Neural cell (in vitro differentiated cells): Measurements from ENCODE around the gene RIN2. TPM values are rescaled to one million over a fixed set of nuclear protein-coding genes. Genes with fewer than 3 reads are reported as not detected.

ENCODE experiments used
- H2AFZ ChIP-seq: fragments of 200-600, 300-800 bp; sonication (generic), shearing (Covaris generic); 2 replicates; pipeline ENCODE4 v1.6.0; 2014; ENCODE audit warnings: low read depth, mild to moderate bottlenecking, antibody characterized with exemption, low read length, moderate library complexity
- H3F3A ChIP-seq: fragments of 200-600 bp; shearing (Covaris generic); 2 replicates; pipeline ENCODE4 v1.6.1; 2016; ENCODE audit warnings: mild to moderate bottlenecking, moderate library complexity, mixed read lengths, antibody characterized with exemption, low read length; ENCODE audit not compliant: insufficient read depth, poor library complexity, severe bottlenecking
- H3K27ac ChIP-seq: fragments of 200-600, 300-800 bp; sonication (generic), shearing (Covaris generic); 2 replicates; pipeline ENCODE4 v1.5.1; 2014; ENCODE audit warnings: mild to moderate bottlenecking, low read length, moderate library complexity
- H3K27me3 ChIP-seq: fragments of 300-800, 200-600 bp; sonication (generic), shearing (Covaris generic); 2 replicates; pipeline ENCODE4 v1.6.0; 2014; ENCODE audit warnings: mild to moderate bottlenecking, low read depth, low read length, moderate library complexity; ENCODE audit not compliant: insufficient read depth
- H3K36me3 ChIP-seq: fragments of 300-800, 200-600 bp; sonication (generic), shearing (Covaris generic); 2 replicates; pipeline ENCODE4 v1.5.1; 2014; ENCODE audit warnings: mild to moderate bottlenecking, antibody characterized with exemption, low read length, moderate library complexity; ENCODE audit not compliant: insufficient read depth
- H3K4me2 ChIP-seq: fragments of 300-800, 200-600 bp; sonication (generic), shearing (Covaris generic); 2 replicates; pipeline ENCODE4 v1.6.0; 2014; ENCODE audit warnings: mild to moderate bottlenecking, low read length
- H3K4me3 ChIP-seq: fragments of 300-800, 200-600 bp; sonication (generic), shearing (Covaris generic); 2 replicates; pipeline ENCODE4 v1.5.1; 2014; ENCODE audit warnings: mild to moderate bottlenecking, low read length, moderate library complexity
- H3K79me2 ChIP-seq: fragments of 200-600 bp; shearing (Covaris generic); replicated peaks from 2 replicates; pipeline ENCODE4 v1.6.0; 2014; ENCODE audit warnings: mild to moderate bottlenecking, low read length, moderate library complexity; ENCODE audit not compliant: insufficient read depth
- H3K9ac ChIP-seq: fragments of 300-800, 200-600 bp; sonication (generic), shearing (Covaris generic); 2 replicates; pipeline ENCODE4 v1.6.1; 2016; ENCODE audit warnings: mild to moderate bottlenecking, low read length, mixed read lengths
- H3K9me2 ChIP-seq: fragments of 200-600 bp; shearing (Covaris generic); 2 replicates; pipeline ENCODE4 v1.6.1; 2016; ENCODE audit warnings: mild to moderate bottlenecking, low read length, mixed read lengths; ENCODE audit not compliant: insufficient read depth
- H3K9me3 ChIP-seq: fragments of 200-600, 300-800 bp; sonication (generic), shearing (Covaris generic); 2 replicates; pipeline ENCODE4 v1.6.1; 2016; ENCODE audit warnings: mild to moderate bottlenecking, mixed run types, low read length, moderate library complexity, mixed read lengths
- H4K20me1 ChIP-seq: fragments of 200-600 bp; shearing (Covaris generic); 2 replicates; pipeline ENCODE4 v1.6.1; 2016; ENCODE audit warnings: mild to moderate bottlenecking, mixed run types; ENCODE audit not compliant: insufficient read depth
- EP300 ChIP-seq: fragments of 450-650 bp; conservative IDR thresholded peaks from 2 replicates; pipeline ENCODE4 v1.6.1; 2014; ENCODE audit warnings: antibody characterized with exemption, mild to moderate bottlenecking, moderate library complexity; ENCODE audit not compliant: poor library complexity, severe bottlenecking
- EZH2 ChIP-seq: fragments of 200-600, 300-800 bp; shearing (Covaris generic), sonication (generic); IDR thresholded peaks from 2 replicates; pipeline ENCODE4 v1.6.1; 2014; ENCODE audit warnings: antibody characterized with exemption, low read length, borderline replicate concordance, mild to moderate bottlenecking; ENCODE audit not compliant: insufficient read depth, poor library complexity, severe bottlenecking
- MXI1 ChIP-seq: fragments of 450-650 bp; conservative IDR thresholded peaks from 2 replicates; pipeline ENCODE4 v1.6.1; 2014; ENCODE audit warnings: antibody characterized with exemption, mild to moderate bottlenecking; ENCODE audit not compliant: poor library complexity, severe bottlenecking
- POLR2AphosphoS5 ChIP-seq: IDR thresholded peaks from 2 replicates; pipeline ENCODE4 v1.6.1; 2012
- RAD21 ChIP-seq: fragments of 450-650 bp; conservative IDR thresholded peaks from 2 replicates; pipeline ENCODE4 v1.6.1; 2014; ENCODE audit warnings: antibody characterized with exemption, mild to moderate bottlenecking, moderate library complexity
- SMC3 ChIP-seq: fragments of 450-650 bp; conservative IDR thresholded peaks from 2 replicates; pipeline ENCODE4 v1.6.1; 2014; ENCODE audit warnings: antibody characterized with exemption, mild to moderate bottlenecking, moderate library complexity; ENCODE audit not compliant: poor library complexity
- TAF1 ChIP-seq: IDR thresholded peaks from 2 replicates; pipeline ENCODE4 v1.6.1; 2012; ENCODE audit warnings: low read depth
- polyA plus RNA-seq: library from polyadenylated mRNA; depleted of rRNA; stranded (reverse); fragments of >200 nt; gene quantifications from 2 replicates; pipeline ENCODE4 v1.2.3, GENCODE V29; 2014
- TF ChIP-seq, protein P1 (sequence below): fragments of 450-650 bp; IDR thresholded peaks from 2 replicates; pipeline ENCODE4 v1.5.1; 2014; ENCODE audit warnings: antibody characterized with exemption, mild to moderate bottlenecking, moderate library complexity; ENCODE audit not compliant: poor library complexity, severe bottlenecking
- TF ChIP-seq, protein P2 (sequence below): IDR thresholded peaks from 2 replicates; pipeline ENCODE4 v1.6.1; 2012; ENCODE audit warnings: borderline replicate concordance

Gene RIN2
- polyA plus RNA-seq, 1 donor from 2014 or later, result 4.7 TPM

- no peaks in the 10 kb centered on the region for H3K79me2 ChIP-seq
- no peaks in the 10 kb centered on the region for H3F3A ChIP-seq
- H3K27me3 ChIP-seq, result no peaks in the 10 kb centered on the region
- H3K4me2 ChIP-seq, result no peak overlapping the region
- no peak overlapping the region for H2AFZ ChIP-seq
- no peaks in the 10 kb centered on the region for H3K9me2 ChIP-seq
- TF ChIP-seq POLR2AphosphoS5, result no peak
- no peak for TF ChIP-seq SMC3
- TF ChIP-seq, protein P1, sequence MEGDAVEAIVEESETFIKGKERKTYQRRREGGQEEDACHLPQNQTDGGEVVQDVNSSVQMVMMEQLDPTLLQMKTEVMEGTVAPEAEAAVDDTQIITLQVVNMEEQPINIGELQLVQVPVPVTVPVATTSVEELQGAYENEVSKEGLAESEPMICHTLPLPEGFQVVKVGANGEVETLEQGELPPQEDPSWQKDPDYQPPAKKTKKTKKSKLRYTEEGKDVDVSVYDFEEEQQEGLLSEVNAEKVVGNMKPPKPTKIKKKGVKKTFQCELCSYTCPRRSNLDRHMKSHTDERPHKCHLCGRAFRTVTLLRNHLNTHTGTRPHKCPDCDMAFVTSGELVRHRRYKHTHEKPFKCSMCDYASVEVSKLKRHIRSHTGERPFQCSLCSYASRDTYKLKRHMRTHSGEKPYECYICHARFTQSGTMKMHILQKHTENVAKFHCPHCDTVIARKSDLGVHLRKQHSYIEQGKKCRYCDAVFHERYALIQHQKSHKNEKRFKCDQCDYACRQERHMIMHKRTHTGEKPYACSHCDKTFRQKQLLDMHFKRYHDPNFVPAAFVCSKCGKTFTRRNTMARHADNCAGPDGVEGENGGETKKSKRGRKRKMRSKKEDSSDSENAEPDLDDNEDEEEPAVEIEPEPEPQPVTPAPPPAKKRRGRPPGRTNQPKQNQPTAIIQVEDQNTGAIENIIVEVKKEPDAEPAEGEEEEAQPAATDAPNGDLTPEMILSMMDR, result no peak
- no peak for TF ChIP-seq EZH2
- H3K36me3 ChIP-seq, result no peaks in the 10 kb centered on the region
- no peak overlapping the region for H3K9ac ChIP-seq
- H3K4me3 ChIP-seq, result no peak overlapping the region
- no peaks in the 10 kb centered on the region for H4K20me1 ChIP-seq
- H3K27ac ChIP-seq, result no peak overlapping the region
- no peaks in the 10 kb centered on the region for H3K9me3 ChIP-seq
Measured at GRCh38 chr20:19734811-19735210, 23.2 kb upstream of the RIN2 start.

GRCh38 chr20:19735446-19735845 lies 22.6 kb upstream of the RIN2 start:
- TF ChIP-seq SMC3, result no peak
- TF ChIP-seq EZH2, result no peak
- TF ChIP-seq, protein P1, result no peak
- no peak for TF ChIP-seq RAD21
- TF ChIP-seq MXI1, result no peak
- no peak for TF ChIP-seq POLR2AphosphoS5
- TF ChIP-seq, protein P2, sequence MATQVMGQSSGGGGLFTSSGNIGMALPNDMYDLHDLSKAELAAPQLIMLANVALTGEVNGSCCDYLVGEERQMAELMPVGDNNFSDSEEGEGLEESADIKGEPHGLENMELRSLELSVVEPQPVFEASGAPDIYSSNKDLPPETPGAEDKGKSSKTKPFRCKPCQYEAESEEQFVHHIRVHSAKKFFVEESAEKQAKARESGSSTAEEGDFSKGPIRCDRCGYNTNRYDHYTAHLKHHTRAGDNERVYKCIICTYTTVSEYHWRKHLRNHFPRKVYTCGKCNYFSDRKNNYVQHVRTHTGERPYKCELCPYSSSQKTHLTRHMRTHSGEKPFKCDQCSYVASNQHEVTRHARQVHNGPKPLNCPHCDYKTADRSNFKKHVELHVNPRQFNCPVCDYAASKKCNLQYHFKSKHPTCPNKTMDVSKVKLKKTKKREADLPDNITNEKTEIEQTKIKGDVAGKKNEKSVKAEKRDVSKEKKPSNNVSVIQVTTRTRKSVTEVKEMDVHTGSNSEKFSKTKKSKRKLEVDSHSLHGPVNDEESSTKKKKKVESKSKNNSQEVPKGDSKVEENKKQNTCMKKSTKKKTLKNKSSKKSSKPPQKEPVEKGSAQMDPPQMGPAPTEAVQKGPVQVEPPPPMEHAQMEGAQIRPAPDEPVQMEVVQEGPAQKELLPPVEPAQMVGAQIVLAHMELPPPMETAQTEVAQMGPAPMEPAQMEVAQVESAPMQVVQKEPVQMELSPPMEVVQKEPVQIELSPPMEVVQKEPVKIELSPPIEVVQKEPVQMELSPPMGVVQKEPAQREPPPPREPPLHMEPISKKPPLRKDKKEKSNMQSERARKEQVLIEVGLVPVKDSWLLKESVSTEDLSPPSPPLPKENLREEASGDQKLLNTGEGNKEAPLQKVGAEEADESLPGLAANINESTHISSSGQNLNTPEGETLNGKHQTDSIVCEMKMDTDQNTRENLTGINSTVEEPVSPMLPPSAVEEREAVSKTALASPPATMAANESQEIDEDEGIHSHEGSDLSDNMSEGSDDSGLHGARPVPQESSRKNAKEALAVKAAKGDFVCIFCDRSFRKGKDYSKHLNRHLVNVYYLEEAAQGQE, result no peak
- no peak for TF ChIP-seq EP300
- no peak for TF ChIP-seq TAF1
- Histone ChIP-seq H2AFZ (no peak overlapping the region), H3K27ac (no peak overlapping the region), H3K9me2 (no peaks in the 10 kb centered on the region), H3K79me2 (no peaks in the 10 kb centered on the region), H3K4me3 (no peak overlapping the region), H3K4me2 (no peak overlapping the region), H4K20me1 (no peaks in the 10 kb centered on the region), H3K9me3 (no peaks in the 10 kb centered on the region), H3K36me3 (no peaks in the 10 kb centered on the region), H3K27me3 (no peaks in the 10 kb centered on the region), H3K9ac (no peak overlapping the region), H3F3A (no peaks in the 10 kb centered on the region)
